ENCODE measurements around the gene CDH20. TPM values are rescaled to one million over a fixed set of nuclear protein-coding genes. Genes with fewer than 3 reads are reported as not detected.

The CDH20 gene
- total RNA-seq, 4 donors from 2014 or later = 5.9 TPM; not detected in 3

DNA sequence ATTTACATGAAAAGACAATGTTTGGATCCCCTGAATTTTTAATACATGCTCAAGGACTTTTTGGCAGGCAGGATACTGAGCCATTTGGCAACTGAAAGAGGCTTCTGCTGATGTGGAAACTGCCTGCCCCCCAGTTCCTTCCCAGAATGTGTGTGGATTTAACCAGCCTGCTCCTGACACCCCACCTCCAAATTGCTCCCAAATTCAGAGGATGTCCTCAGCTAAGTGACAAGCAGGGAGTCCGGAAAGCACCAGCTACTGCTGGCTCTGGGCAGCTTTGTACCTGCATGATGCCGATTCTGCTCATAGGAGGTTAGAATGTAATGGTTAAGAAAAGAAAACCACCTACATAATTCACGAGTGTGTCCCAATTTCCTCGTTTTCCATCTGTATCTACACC is 197.5 kb downstream of the CDH20 start:
- Histone ChIP-seq H3K9me3 (no peaks in the 10 kb centered on the region), H3K4me3 (no peak overlapping the region), H3K4me1 (no peaks in the 10 kb centered on the region), H3K27me3 (no peaks in the 10 kb centered on the region), H3K36me3 (no peaks in the 10 kb centered on the region), H3K27ac (no peak overlapping the region)
- no peak for DNase-seq
- intact Hi-C loops (cut with DNase I; ENCODE audit: low total_unique reads) = no loop called here
- TF ChIP-seq, protein P1, sequence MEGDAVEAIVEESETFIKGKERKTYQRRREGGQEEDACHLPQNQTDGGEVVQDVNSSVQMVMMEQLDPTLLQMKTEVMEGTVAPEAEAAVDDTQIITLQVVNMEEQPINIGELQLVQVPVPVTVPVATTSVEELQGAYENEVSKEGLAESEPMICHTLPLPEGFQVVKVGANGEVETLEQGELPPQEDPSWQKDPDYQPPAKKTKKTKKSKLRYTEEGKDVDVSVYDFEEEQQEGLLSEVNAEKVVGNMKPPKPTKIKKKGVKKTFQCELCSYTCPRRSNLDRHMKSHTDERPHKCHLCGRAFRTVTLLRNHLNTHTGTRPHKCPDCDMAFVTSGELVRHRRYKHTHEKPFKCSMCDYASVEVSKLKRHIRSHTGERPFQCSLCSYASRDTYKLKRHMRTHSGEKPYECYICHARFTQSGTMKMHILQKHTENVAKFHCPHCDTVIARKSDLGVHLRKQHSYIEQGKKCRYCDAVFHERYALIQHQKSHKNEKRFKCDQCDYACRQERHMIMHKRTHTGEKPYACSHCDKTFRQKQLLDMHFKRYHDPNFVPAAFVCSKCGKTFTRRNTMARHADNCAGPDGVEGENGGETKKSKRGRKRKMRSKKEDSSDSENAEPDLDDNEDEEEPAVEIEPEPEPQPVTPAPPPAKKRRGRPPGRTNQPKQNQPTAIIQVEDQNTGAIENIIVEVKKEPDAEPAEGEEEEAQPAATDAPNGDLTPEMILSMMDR (IDR thresholded peaks at IDR 0.05) = no peak
- TF ChIP-seq POLR2A (IDR thresholded peaks at IDR 0.05) = no peak

DNA sequence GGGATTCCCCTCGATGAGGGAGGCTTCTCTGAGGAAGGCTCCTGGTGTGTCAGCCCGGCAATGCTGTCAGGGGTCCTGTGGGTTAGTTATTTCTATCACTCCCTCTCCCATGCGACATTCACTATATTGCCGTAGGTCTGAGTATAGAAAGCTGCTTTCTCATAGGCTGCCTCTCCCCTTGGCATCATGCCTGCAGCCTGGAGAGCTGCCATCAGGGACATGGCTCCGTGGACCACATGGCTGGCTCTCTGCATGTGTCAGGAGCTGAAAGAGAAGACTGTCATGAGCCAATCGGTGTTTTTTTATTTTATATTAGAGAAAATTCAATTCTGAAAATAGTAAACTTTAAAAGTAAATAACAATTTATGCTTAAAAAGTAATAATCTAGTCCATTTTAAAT is 198.0 kb downstream of the CDH20 start:
- Histone ChIP-seq H3K9me3 (no peaks in the 10 kb centered on the region), H3K4me3 (no peak overlapping the region), H3K27ac (no peak overlapping the region), H3K27me3 (no peaks in the 10 kb centered on the region), H3K4me1 (no peaks in the 10 kb centered on the region), H3K36me3 (no peaks in the 10 kb centered on the region)
- no peak for DNase-seq
- no peak for TF ChIP-seq POLR2A (IDR thresholded peaks at IDR 0.05)
- TF ChIP-seq, protein P1 (IDR thresholded peaks at IDR 0.05) = no peak
- intact Hi-C loops (cut with DNase I; ENCODE audit: low total_unique reads) = no loop called here

DNA sequence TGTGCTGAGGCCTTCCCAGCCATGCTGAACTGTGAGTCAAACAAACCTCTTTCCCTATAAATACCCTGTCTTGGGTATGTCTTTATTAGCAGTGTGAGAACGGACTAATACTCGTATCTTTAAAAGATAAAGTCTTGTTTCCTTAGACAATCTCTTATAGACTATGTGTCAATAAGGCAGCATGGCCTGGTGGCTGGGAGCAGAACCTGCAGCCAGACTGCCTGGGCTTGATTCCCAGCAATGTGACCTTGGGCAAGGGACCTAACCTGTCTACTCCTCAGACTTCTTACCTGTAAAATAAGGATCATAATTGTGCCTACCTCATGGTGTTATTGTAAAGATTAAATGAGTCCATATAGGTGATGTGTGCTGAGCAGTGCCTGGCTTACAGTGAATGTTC is 198.7 kb downstream of the CDH20 start:
- no peak overlapping the region for H3K4me3 ChIP-seq
- no peaks in the 10 kb centered on the region for H3K36me3 ChIP-seq
- no peaks in the 10 kb centered on the region for H3K4me1 ChIP-seq
- no peak for DNase-seq
- H3K27ac ChIP-seq = no peak overlapping the region
- intact Hi-C loops (cut with DNase I; ENCODE audit: low total_unique reads) = no loop called here
- TF ChIP-seq, protein P1 (IDR thresholded peaks at IDR 0.05) = no peak
- no peak for TF ChIP-seq POLR2A (IDR thresholded peaks at IDR 0.05)
- H3K27me3 ChIP-seq = no peaks in the 10 kb centered on the region
- H3K9me3 ChIP-seq = no peaks in the 10 kb centered on the region

DNA sequence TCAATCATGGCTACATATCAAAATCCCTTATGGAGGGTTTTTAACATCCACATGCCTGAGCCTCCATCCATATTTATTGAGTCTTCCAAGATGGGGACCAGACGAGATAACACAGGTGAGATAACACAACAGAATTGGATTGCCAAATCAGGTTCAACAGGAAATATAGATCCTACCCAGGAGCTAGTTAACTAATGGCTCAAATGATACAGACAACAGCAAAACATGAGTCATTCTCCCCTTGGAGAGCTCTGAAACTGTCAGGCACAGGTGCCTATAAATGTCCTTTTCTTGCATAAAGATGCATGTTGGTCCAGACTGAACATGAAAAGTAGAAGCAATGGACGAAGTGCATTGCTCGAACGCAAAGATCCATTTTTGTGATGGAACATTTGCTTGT is 202.2 kb downstream of the CDH20 start:
- TF ChIP-seq POLR2A (IDR thresholded peaks at IDR 0.05) = no peak
- TF ChIP-seq, protein P1 (IDR thresholded peaks at IDR 0.05) = no peak
- Histone ChIP-seq H3K36me3 (no peaks in the 10 kb centered on the region), H3K4me3 (no peak overlapping the region), H3K9me3 (no peaks in the 10 kb centered on the region), H3K27me3 (no peaks in the 10 kb centered on the region), H3K4me1 (no peaks in the 10 kb centered on the region), H3K27ac (no peak overlapping the region)
- no peak for DNase-seq
- intact Hi-C loops (cut with DNase I; ENCODE audit: low total_unique reads) = no loop called here

DNA sequence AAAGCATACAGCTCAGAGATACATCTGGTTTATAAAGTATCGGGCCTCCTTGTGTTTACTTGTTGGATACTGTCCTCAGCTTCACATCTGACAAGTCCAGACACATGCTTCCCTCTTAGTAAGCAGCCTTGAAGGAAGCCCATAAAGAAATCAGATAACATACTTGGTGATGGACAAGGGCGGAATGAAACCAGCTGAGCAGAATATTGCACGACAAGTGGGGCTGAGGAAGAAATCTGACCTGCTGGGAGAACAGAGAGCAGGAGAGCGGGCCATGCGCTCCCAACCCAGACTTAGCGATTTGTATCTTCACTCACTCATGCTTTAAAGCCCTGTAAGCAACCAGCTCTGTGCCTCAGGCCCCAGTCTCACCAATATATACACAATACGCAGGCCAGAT is 208.4 kb downstream of the CDH20 start:
- H3K27ac ChIP-seq = no peak overlapping the region
- no peak overlapping the region for H3K4me3 ChIP-seq
- no peaks in the 10 kb centered on the region for H3K9me3 ChIP-seq
- DNase-seq = no peak
- no peaks in the 10 kb centered on the region for H3K27me3 ChIP-seq
- no peaks in the 10 kb centered on the region for H3K36me3 ChIP-seq
- TF ChIP-seq POLR2A (IDR thresholded peaks at IDR 0.05) = no peak
- TF ChIP-seq, protein P1 (IDR thresholded peaks at IDR 0.05) = no peak
- H3K4me1 ChIP-seq = peaks cover 0 to 10% of the 10 kb centered on the region in 2 donors
- intact Hi-C loops (cut with DNase I; ENCODE audit: low total_unique reads) = no loop called here

All from uterus (tissue), 4 donors.